Glomerular endothelial cell (primary cell): ENCODE results near the gene ARHGEF4. TPM values are rescaled to one million over a fixed set of nuclear protein-coding genes. Genes with fewer than 3 reads are reported as not detected.

Experiments
- DNase-seq: peaks from one replicate; pipeline ENCODE4 v3.0.0-alpha.2; 2011; ENCODE audit warnings: low read depth, low spot score; ENCODE audit errors: extremely low read depth
- total RNA-seq: library from RNA; depleted of rRNA; stranded (reverse); fragments of >200 nt; gene quantifications from 2 replicates; pipeline ENCODE4 v1.2.3, GENCODE V29; 2015

The ARHGEF4 gene
- total RNA-seq, 1 donor from 2014 or later: 0.58 TPM

DNA sequence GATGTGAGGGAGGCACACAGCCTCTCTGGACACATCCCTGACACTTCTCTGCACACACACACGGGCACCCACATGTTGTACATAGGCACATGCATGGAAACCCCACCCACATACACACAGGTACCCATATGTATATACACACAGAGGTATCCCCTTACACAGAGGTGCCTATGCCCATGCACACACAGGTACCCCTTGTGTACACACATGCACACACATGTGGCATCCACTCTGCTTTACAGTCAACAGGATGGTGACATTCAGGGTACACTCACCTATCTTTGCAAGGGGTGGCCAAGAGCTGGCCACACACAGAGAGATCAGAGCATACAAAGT lies 197.0 kb downstream of the ARHGEF4 start:
- DNase-seq: no peak

DNA sequence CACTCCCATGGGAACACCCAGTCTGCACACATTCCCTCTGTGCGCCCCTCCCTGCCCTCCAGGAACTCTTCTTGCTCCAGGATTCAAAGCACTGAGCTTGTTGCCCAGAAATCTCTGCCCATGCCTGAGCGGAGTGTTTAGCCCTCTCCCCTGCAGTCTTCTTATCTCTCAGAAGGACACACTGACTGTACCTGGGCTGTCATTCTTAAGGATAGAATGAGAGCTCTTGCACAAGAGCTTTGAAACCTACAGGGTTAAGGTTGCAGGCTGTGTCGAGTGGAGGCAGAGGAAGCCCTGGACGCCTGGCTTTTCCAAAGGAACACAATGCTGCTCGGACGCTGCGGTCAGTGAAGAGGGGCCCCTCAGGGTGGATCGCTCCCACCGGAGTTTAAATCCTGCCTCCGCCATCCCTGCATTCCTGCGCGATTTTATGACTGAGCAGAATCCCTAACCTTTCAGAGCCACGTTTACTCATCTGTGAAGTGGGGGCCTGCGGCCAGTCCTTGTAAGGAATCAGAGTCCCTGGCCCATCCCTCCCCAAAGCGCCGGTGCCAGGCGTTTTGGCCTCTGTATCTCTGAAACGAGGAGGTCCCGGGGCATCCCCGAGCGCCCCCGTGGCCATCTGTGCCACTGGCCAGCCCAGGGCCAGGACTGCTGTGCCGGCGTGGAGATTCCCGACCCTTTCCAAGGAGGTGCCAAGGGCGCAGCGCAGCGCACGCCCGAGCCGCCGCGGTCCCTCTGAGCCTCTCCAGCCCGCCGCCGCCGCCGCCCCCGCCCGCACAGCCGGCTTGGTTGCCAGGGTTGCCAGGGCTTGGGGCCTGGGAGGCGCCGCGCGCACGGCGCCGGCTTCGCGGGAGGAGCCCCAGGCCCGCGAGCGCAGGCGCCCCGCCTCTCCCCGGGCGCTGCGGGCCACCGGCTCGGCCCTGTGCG lies 197.7 kb downstream of the ARHGEF4 start:
- no peak for DNase-seq

DNA sequence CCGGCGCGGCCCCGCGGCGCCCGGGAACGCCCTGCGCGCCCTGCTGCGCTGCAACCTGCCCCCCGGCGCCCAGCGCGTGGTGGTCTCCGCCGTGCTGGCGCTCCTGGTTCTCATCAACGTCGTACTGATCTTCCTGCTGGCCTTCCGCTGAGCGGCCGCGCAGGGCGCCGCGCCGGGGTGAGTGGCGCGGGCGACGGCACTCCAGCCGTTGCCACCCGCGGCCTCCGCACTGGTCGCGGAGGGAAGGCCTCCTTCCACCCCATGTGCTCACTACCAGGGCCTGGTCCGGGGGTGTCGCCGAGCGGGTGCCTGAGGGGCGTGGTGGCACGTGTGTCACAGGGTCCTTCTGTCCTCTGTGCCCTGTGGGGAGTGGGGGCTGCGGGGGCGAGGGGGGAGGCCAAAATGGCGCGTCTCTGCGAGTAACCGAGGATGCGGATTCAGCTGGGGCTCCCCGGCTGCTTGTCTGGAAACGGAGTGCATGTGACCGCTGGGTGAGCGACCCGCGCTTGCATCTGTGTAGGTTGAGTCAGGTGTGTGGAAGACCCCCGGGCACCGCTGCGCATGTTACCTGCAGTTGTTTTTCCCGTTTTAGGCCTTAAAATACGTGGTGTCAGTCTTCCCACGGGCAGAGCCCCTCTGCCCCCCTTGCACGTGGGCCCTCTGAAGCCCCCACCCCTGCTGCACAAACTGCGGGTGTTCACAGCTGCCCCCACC lies 198.6 kb downstream of the ARHGEF4 start:
- DNase-seq: no peak

DNA sequence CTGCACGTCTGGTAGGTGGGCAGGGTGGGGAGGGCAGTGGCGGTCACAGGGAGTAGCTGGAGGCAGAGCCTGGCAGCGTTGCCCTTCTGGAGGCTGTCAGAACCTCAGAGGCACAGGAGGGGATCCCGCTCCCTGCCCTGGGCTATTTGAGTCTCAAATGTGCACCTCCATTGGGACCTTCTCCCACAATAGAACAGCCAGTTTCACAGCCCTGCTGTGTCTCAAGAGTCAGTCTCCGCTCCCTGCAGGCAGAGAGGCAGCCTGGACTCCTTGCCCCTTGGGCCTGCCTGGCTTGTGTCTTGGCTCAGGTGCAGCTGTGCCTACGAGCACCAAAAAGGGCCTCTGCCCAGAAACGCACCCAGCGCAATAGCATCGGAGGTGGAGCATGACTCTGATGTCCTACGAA lies 199.1 kb downstream of the ARHGEF4 start:
- DNase-seq: no peak

DNA sequence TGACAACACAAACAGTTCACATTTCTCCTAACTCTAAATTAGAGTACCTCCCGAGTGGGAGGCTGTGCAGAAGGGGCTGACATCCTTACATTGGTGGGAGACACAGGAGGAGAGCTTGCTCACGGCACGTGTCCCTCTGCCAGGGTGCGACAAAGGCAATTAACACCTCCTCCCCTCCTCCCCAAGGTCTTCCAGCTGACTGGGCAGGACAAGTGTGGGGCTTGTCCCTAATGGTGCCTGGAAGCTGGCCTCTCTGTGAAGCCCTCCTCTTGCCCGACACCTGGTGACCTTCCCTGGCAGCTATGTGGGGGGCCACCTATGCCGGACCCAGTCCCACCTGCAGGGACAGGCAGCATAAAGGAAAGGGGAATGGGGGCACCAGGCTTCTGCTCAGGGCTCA lies 199.6 kb downstream of the ARHGEF4 start:
- DNase-seq: no peak

DNA sequence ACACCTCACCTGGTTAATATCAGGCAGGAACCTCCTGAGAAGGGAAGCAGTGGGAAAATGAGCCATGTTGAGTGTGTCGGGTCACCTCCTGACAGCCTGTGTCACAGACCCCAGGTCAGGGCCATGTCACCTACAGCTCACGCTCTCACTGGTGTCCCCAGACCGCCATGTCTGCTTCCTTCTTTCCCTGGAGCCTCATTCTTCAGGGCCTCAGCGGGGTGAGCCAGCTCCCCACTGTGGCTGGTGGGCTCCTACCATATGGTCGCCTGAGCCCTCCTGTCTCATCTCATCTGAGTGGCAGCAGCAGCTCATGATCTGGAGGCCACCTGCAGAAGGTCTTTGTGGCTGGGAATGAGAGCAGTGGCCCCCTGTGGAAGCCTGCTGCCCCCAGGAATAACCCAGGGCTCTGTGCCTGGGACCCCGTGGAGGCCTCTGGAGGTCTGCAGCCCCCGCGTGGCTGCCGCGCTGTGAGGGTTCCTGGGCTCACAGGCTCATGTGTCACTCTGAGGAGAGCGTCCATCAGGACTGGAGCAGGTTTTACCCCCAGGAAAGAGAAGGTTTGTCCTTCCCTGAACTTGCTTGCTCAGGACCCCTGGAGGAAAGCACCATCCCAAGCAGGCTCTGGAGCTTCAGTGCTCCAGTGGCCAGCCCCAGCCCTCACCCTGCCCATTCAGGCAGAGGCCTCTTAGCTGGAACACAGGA lies 200.1 kb downstream of the ARHGEF4 start:
- DNase-seq: no peak

DNA sequence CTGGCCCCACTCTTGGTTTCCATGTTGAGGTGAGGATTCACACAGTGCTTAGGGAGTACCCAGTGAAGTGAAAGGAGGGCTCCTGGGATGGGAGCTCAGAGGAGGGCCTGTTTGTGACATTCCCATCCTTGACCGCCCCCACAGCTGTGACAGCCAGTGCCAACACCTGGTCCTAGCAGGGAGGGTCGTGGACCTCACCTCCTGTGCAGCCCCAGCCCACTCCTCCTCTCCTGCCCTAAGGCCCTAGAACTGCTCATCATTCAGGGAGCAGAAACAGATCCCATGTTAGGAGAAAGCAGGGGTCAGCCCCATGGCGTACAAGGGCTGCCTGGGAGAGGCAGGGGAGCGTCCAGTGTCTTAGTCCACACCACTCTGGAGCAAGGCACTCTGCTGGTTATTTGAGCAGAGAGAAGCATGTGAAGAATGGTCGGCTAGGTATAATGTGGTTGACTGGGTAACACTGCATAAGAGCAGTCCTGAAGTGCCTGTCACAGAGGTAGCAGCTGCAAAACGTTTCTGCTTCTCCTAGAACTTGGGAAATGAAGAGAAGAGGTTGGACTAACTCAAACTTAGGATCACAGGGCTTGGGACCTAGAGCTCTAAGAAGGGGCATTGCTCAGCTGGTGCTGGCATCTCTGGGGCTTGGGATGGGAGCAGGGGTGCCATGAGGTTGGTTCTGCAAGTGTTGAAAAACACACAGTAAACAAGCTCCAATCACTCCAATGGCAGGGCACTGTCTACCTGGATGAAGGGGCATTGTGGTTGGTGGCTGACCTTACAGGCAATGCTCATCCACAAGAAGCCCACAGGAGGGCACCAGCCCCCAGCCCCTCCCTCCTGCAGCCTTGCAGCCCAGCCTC lies 200.9 kb downstream of the ARHGEF4 start:
- no peak for DNase-seq

DNA sequence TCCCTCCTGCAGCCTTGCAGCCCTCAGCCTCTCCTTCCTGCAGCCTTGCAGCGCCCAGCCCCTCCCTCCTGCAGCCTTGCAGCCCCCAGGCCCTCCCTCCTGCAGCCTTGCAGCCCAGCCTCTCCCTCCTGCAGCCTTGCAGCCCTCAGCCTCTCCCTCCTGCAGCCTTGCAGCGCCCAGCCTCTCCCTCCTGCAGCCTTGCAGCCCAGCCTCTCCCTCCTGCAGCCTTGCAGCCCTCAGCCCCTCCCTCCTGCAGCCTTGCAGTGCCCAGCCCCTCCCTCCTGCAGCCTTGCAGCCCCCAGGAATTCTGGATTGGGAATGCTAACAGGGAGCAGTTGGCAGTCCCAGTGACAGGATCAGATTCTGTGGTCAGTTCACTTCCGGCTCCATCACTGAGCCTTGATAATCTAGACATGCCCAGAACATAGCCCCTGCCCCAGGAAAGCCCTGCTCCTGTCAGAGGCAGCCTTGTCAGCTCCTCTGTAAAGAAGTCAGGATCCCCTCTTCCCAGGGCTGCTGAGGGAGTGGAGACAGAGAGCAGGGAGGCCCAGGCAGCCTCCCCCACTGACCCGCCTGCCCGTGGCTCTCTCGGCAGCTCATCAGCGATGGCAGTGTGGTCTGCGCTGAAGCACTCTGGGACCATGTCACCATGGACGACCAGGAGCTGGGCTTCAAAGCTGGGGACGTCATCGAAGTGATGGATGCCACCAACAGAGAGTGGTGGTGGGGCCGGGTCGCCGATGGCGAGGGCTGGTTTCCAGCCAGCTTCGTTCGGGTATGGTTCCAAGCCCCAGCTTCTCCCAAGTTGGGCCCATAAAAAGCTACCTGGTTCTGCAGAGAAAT lies 201.8 kb downstream of the ARHGEF4 start:
- DNase-seq: no peak

DNA sequence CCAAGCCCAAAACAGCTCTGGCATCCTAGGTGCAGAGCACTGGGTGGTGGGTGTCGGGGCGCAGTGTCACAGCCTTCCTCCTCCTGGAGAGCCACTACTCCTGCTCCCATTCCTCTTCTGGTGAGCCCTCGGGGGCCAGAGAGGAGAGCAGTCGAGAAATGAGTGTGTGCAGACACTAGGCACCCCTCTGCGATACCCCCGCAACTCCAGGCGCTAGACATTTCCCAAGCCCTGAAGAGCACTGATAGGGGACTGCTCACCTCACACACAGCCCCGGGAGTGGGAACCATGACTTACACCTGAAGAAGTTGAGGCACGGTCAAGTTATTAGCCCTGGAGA lies 202.4 kb downstream of the ARHGEF4 start:
- no peak for DNase-seq

DNA sequence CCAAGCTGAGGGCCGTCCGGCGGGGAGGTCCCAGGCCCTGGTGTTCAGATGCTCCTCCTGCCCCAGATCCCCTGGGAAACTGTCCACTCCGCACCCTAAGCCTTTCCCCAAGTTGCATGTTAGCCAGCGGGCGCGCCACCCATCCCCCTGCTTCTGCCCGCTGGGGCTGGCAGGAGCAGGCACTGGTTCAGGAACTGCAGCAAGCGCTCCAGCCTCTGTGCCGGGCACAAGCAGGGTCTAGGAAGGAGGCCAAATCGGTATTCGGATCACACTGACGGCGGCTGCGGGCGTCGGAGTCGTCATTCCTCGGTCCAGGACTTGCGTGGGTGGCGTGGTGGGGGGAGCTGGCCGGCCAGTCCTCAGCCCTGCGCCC lies 202.8 kb downstream of the ARHGEF4 start:
- DNase-seq: no peak

DNA sequence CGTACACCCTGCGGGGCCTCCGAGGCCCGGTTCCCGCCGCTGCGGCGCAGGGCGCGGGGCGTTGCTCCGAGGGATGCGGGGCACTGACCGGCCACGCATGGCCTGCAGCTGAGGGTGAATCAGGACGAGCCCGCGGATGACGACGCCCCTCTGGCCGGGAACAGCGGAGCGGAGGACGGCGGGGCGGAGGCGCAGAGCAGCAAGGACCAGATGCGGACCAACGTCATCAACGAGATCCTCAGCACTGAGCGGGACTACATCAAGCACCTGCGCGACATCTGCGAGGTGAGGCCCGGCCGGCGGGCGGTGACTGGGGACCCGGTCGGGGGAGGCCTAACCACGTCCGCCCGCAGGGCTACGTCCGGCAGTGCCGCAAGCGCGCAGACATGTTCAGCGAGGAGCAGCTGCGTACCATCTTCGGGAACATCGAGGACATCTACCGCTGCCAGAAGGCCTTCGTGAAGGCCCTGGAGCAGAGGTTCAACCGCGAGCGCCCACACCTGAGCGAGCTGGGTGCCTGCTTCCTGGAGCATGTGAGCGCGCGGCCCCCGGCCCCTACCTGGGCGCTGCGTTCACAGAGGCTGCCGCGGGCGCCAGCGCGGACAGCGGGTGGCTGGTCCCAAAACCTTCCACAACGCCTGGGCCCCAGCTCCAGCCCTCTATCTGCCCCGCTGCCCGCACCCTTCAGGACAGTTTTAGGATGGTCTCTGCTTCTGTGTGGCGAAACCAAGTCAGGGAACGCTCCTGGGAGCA lies 203.4 kb downstream of the ARHGEF4 start:
- DNase-seq: no peak

DNA sequence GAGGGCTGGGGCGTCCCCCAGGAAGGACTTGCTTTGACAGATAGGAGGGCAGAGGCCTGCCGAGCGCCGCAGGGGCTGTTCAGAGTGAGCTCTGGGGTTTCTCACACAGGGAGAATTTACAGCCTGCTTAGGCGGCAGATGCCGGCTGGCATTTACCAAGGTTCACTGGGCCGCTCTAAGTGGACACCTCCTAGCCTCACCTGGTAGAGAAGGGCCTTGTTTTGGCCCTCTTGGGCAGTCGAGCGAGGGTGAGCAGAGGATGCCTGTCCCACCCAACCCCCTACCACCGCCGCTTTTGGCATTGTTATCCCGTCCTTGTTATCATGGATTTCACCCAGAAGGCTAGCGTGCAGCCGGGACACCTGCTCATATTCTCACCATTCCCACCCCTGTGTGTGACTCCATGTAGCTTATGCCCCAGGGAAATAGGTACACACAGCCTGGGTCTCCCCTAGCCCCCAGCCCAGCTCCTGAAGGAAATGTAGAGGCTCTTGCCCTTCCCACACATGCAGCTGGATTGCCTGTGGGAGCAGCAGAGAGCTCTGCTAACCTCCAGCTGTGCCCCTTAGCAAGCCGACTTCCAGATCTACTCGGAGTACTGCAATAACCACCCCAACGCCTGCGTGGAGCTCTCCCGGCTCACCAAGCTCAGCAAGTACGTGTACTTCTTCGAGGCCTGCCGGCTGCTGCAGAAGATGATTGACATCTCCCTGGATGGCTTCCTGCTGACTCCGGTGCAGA lies 204.1 kb downstream of the ARHGEF4 start:
- DNase-seq: no peak

DNA sequence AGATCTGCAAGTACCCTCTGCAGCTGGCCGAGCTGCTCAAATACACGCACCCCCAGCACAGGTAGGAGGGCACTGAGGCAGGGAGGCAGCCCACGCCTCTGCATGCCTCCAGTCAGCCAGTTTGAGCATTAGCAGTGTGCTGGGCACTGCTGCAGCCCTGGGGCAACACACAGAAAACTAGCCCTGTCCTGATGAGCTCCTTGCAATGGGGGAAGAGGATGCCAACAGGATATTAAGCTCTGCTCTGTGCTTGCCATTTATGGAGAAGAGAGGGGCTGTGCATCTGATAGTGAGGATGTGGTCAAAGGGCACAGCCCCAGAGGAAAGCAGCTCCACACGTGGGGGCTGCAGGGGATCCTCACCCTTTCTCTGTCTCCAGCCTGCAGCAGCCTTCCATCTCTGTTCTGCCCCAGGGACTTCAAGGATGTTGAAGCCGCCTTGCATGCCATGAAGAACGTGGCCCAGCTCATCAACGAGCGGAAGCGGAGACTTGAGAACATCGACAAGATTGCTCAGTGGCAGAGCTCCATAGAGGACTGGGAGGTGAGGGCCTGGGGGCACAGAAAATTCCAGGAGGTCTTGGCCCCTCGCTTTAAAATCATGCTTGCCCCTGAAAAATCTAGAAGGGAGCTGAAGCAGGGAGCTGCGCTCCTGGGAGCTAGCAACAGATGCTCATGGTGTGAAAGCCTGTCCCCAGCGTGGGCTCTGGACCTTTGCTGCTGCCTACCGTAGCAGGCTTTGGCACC lies 204.9 kb downstream of the ARHGEF4 start:
- no peak for DNase-seq

DNA sequence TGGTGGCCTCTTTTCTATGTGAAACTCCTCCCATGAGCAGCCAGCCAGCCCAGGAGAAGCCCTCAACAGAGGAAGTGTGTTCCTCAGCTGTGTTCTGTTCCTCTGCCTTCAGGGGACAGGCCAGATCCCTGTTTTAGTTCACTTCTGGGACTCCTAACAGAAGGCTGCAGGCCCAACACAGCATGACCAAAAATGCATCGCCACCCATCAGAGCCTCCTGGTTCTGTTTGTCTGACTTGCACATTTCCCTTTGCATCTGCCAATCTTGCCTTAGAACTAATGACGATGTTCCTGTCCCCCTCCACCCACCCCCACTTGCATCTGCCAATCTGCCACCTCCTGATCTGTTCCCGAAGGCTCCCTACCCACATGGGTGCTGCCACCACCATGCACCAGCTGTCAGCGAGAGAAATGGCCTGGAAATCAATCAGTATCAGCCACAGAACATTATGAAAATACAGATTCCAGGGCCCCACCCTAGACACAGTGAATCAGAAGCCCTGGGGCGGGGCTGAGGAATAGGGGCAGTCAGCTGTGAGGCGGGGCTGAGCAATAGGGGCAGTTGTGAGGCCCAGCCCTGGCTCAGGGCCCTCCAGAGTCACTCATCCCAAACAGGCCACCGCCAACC lies 205.5 kb downstream of the ARHGEF4 start:
- no peak for DNase-seq

DNA sequence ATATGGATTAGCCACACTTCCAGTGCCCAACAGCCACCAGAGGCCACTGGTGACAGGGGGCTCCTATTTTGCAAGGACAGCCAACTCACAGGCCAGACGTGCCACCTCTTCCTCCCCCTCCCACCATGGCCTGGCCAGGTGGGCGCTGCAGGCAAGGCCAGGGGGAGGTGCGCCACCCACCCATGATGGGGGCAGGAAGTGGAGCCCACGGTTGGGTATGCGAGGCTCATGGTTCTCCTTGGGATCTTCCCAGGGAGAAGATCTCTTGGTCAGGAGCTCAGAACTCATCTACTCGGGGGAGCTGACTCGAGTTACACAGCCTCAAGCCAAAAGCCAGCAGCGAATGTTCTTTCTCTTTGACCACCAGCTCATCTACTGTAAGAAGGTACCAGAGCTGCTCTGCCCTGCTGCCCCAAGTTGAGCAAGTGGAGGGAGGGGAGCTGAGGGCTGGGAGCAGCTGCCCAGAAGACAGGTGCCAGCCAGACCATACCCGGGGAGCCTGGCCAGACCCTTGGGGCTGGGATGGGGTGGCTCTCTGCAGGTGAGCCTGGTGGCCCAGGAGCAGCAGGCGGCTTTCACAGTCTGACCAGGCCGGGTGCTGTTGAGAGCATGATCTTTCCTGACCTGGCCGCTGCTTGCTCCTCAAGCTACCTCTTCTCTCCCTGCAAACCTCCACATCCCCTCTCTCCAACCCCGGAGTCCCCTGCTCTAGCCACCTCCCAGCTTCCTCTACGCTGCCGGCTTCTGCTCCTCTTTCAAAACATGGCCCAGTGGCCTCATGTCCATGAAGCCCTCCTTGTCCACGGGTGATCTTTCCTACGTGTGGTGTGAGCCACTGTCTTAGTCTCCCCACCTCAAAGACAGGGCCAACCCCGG lies 206.7 kb downstream of the ARHGEF4 start:
- no peak for DNase-seq

DNA sequence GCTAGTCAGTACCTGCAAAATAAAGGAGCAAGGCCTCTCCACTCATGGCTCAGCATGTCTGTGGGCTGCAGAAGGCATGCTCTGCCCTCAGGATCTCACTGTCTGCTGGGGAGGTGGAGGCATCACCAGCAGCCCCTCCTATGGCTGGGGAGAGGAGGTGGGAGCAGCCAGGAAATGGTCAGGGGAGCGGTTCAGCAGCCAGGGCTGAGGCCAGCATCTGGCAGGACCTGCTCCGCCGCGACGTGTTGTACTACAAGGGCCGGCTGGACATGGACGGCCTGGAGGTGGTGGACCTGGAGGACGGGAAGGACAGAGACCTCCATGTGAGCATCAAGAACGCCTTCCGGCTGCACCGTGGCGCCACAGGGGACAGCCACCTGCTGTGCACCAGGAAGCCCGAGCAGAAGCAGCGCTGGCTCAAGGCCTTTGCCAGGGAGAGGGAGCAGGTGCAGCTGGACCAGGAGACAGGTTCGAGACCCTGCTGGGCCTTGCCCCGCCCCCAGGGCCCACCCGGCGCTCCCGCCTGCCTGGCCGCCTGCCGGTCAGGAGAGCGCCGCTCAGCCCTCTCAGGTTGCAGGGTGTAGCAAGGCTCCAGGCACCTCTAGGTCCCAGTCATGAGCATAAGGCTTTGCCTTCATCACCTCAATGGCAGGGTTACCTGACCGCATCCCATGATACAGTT lies 207.5 kb downstream of the ARHGEF4 start:
- no peak for DNase-seq
